H9 (cell line): Measurements from ENCODE around the gene TM7SF3. TPM values are rescaled to one million over a fixed set of nuclear protein-coding genes. Genes with fewer than 3 reads are reported as not detected.

Experiments
- DNase-seq: peaks from one replicate; pipeline ENCODE4 v3.0.0-alpha.2; 2017
- H2AFZ ChIP-seq: one replicate; pipeline ENCODE4 v1.6.1; 2013; ENCODE audit warnings: mild to moderate bottlenecking, low read length, control low read depth, moderate library complexity
- H2AK5ac ChIP-seq: 2 replicates; pipeline ENCODE4 v1.6.1; 2013; ENCODE audit warnings: low read length, control low read depth, mixed read lengths; ENCODE audit not compliant: insufficient read length
- H2BK120ac ChIP-seq: one replicate; pipeline ENCODE4 v1.6.1; 2013; ENCODE audit warnings: low read depth, mild to moderate bottlenecking, low read length, control low read depth, inconsistent platforms; ENCODE audit not compliant: poor library complexity, severe bottlenecking
- H2BK12ac ChIP-seq: 2 replicates; pipeline ENCODE4 v1.6.1; 2013; ENCODE audit warnings: low read length, control low read depth, mixed read lengths, low read depth; ENCODE audit not compliant: insufficient read length
- H2BK15ac ChIP-seq: 2 replicates; pipeline ENCODE4 v1.6.1; 2013; ENCODE audit warnings: low read depth, low read length, control low read depth
- H2BK20ac ChIP-seq: one replicate; pipeline ENCODE4 v1.6.1; 2013; ENCODE audit warnings: low read depth, mild to moderate bottlenecking, low read length, control low read depth, inconsistent platforms; ENCODE audit not compliant: poor library complexity, severe bottlenecking
- H2BK5ac ChIP-seq: 2 replicates; pipeline ENCODE4 v1.6.1; 2013; ENCODE audit warnings: low read length, control low read depth, mixed read lengths; ENCODE audit not compliant: insufficient read length
- H3K14ac ChIP-seq: 2 replicates; pipeline ENCODE4 v1.6.1; 2013; ENCODE audit warnings: low read length, control low read depth; ENCODE audit not compliant: insufficient read depth
- H3K18ac ChIP-seq: 2 replicates; pipeline ENCODE4 v1.6.1; 2013; ENCODE audit warnings: low read depth, mild to moderate bottlenecking, mixed read lengths, low read length, control low read depth; ENCODE audit not compliant: insufficient read length
- H3K23ac ChIP-seq: 2 replicates; pipeline ENCODE4 v1.6.1; 2013; ENCODE audit warnings: low read length, control low read depth, mixed read lengths, low read depth; ENCODE audit not compliant: insufficient read length
- H3K23me2 ChIP-seq: 2 replicates; pipeline ENCODE4 v1.6.1; 2013; ENCODE audit warnings: low read depth, mild to moderate bottlenecking, mixed read lengths, low read length, control low read depth; ENCODE audit not compliant: insufficient read length, poor library complexity, severe bottlenecking
- H3K27ac ChIP-seq: 2 replicates; pipeline ENCODE4 v1.5.1; 2013; ENCODE audit warnings: low read length, control low read depth, mixed read lengths, low read depth; ENCODE audit not compliant: insufficient read length
- H3K27me3 ChIP-seq: 2 replicates; pipeline ENCODE4 v1.6.1; 2013; ENCODE audit warnings: low read length, control low read depth, inconsistent platforms; ENCODE audit not compliant: insufficient read depth
- H3K4ac ChIP-seq: 2 replicates; pipeline ENCODE4 v1.6.1; 2013; ENCODE audit warnings: low read depth, mild to moderate bottlenecking, control low read depth, inconsistent platforms, low read length, moderate library complexity
- H3K4me1 ChIP-seq: 2 replicates; pipeline ENCODE4 v1.6.1; 2013; ENCODE audit warnings: low read length, control low read depth, inconsistent platforms; ENCODE audit not compliant: insufficient read depth
- H3K4me2 ChIP-seq: 2 replicates; pipeline ENCODE4 v1.6.1; 2013; ENCODE audit warnings: low read length, control low read depth, mixed read lengths; ENCODE audit not compliant: insufficient read length, insufficient read depth
- H3K56ac ChIP-seq: 2 replicates; pipeline ENCODE4 v1.6.1; 2013; ENCODE audit warnings: low read depth, mild to moderate bottlenecking, mixed read lengths, low read length, control low read depth; ENCODE audit not compliant: insufficient read length
- H3K79me1 ChIP-seq: 2 replicates; pipeline ENCODE4 v1.6.1; 2013; ENCODE audit warnings: low read depth, mild to moderate bottlenecking, moderate library complexity, low read length, control low read depth, inconsistent platforms; ENCODE audit not compliant: insufficient read depth, poor library complexity, severe bottlenecking
- H3K79me2 ChIP-seq: 2 replicates; pipeline ENCODE4 v1.6.1; 2013; ENCODE audit warnings: low read length, control low read depth, inconsistent platforms; ENCODE audit not compliant: insufficient read depth
- H3K9ac ChIP-seq: 2 replicates; pipeline ENCODE4 v1.6.1; 2013; ENCODE audit warnings: low read length, control low read depth, mixed read lengths; ENCODE audit not compliant: insufficient read length; ENCODE audit errors: extremely low read depth
- H3K9me3 ChIP-seq: one replicate; pipeline ENCODE4 v1.6.1; 2013; ENCODE audit warnings: low read depth, low read length, inconsistent platforms; ENCODE audit not compliant: control insufficient read depth
- H3T11ph ChIP-seq: one replicate; pipeline ENCODE4 v1.6.1; 2013; ENCODE audit warnings: mild to moderate bottlenecking, low read length, control low read depth, inconsistent platforms
- H4K20me1 ChIP-seq: one replicate; pipeline ENCODE4 v1.6.1; 2013; ENCODE audit not compliant: control insufficient read depth, insufficient read length, insufficient read depth
- H4K5ac ChIP-seq: 2 replicates; pipeline ENCODE4 v1.6.1; 2013; ENCODE audit warnings: low read depth, mild to moderate bottlenecking, mixed read lengths, low read length, control low read depth; ENCODE audit not compliant: insufficient read length
- H4K8ac ChIP-seq: replicated peaks from 2 replicates; pipeline ENCODE4 v1.6.1; 2013; ENCODE audit warnings: low read length, control low read depth, mixed read lengths, low read depth; ENCODE audit not compliant: insufficient read length
- H4K91ac ChIP-seq: 2 replicates; pipeline ENCODE4 v1.6.1; 2013; ENCODE audit warnings: low read depth, mild to moderate bottlenecking, moderate library complexity, mixed read lengths, low read length, control low read depth; ENCODE audit not compliant: insufficient read length
- H3K27ac Mint-ChIP-seq, 3 experiments: 2 replicates in 2 of 3; 3 replicates in 1 of 3; pipeline ENCODE4 v1.8.0; 2020 to 2021; ENCODE audit warnings: mixed read lengths in 3 of 3, mild to moderate bottlenecking in 1 of 3, moderate library complexity in 1 of 3
- H3K27me3 Mint-ChIP-seq: 2 replicates; pipeline ENCODE4 v1.8.0; 2021; ENCODE audit warnings: low read depth, mild to moderate bottlenecking, moderate library complexity, mixed read lengths
- H3K36me3 Mint-ChIP-seq, 3 experiments: 2 replicates in 2 of 3; 3 replicates in 1 of 3; pipeline ENCODE4 v1.8.0; 2020 to 2021; ENCODE audit warnings: low read depth in 3 of 3, mixed read lengths in 3 of 3; ENCODE audit not compliant: insufficient read depth in 1 of 3
- H3K4me1 Mint-ChIP-seq, 2 experiments: 2 replicates each; pipeline ENCODE4 v1.8.0; 2020; ENCODE audit warnings: mixed read lengths in 2 of 2
- H3K4me3 Mint-ChIP-seq, 2 experiments: 2 replicates in 1 of 2; 3 replicates in 1 of 2; pipeline ENCODE4 v1.8.0; 2020 to 2021; ENCODE audit warnings: mild to moderate bottlenecking in 2 of 2, mixed read lengths in 2 of 2, moderate library complexity in 1 of 2
- H3K9me3 Mint-ChIP-seq, 2 experiments: 2 replicates in 1 of 2; 3 replicates in 1 of 2; pipeline ENCODE4 v1.8.0; 2020; ENCODE audit warnings: mild to moderate bottlenecking in 2 of 2, mixed read lengths in 2 of 2, moderate library complexity in 1 of 2
- WGBS: extraction: QIAGEN DNeasy Blood & Tissue Kit; methylation state at CpG from one replicate; pipeline ENCODE4 v1.1.7; 2013; ENCODE audit warnings: missing lambda C conversion rate, low lambda C conversion rate, mixed read lengths; ENCODE audit not compliant: insufficient read length; ENCODE audit errors: extremely low coverage; 5-methylcytosine and 5-hydroxymethylcytosine counted together
- total RNA-seq: library from RNA; stranded (reverse); gene quantifications from 2 replicates; pipeline ENCODE4 v1.2.1, GENCODE V29; 2021
- TF ChIP-seq, protein P1 (sequence below): fragments of 200-600 bp; sonication (generic); conservative IDR thresholded peaks from 3 replicates; pipeline ENCODE4 v1.8.0; 2021; ENCODE audit warnings: antibody characterized with exemption, mild to moderate bottlenecking

The TM7SF3 gene
- total RNA-seq, 1 experiment from 2014 or later, result 74.9 TPM

DNA sequence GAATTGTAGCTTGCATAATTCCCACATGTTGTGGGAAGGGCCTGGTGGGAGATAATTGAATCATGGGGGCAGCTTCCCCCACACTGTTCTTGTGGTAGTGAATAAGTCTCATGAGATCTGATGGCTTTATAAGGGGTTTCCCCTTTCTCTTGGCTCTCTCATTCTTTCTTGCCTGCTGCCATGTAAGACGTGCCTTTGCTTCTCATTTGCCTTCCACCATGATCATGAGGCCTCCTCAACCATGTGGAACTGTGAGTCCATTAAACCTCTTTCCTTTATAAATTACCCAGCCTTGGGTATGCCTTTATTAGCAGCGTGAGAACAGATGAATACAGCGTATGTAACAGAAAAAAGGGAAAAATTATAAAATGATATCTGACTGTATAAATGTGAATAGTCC lies 47.1 kb upstream of the TM7SF3 start:
- no peak overlapping the region for H3K4me2 ChIP-seq
- H3K56ac ChIP-seq, result no peak overlapping the region
- no peak overlapping the region for H3K4ac ChIP-seq
- no peak for DNase-seq
- no peak overlapping the region for H2BK12ac ChIP-seq
- H3K36me3 Mint-ChIP-seq, result no peaks in the 10 kb centered on the region
- H3K9ac ChIP-seq, result no peak overlapping the region
- no peak overlapping the region for H2AK5ac ChIP-seq
- H2BK5ac ChIP-seq, result no peak overlapping the region
- no peaks in the 10 kb centered on the region for H3K27me3 Mint-ChIP-seq
- no peak overlapping the region for H3K18ac ChIP-seq
- no peak overlapping the region for H3K23ac ChIP-seq
- no peak overlapping the region for H3K27ac ChIP-seq
- no peak overlapping the region for H2BK120ac ChIP-seq
- no peaks in the 10 kb centered on the region for H3K79me1 ChIP-seq
- H3K9me3 ChIP-seq, result no peaks in the 10 kb centered on the region
- H3K4me1 Mint-ChIP-seq, result no peaks in the 10 kb centered on the region
- H2BK20ac ChIP-seq, result no peak overlapping the region
- H3K4me1 ChIP-seq, result no peaks in the 10 kb centered on the region
- H3K27me3 ChIP-seq, result no peaks in the 10 kb centered on the region
- no peak overlapping the region for H3T11ph ChIP-seq
- H2AFZ ChIP-seq, result no peak overlapping the region
- H3K27ac Mint-ChIP-seq, result no peak overlapping the region
- H3K9me3 Mint-ChIP-seq, result peaks cover 0 to 8% of the 10 kb centered on the region in 2 experiments; a peak in 2 of 5 replicates
- no peaks in the 10 kb centered on the region for H4K20me1 ChIP-seq
- H3K14ac ChIP-seq, result no peak overlapping the region
- no peaks in the 10 kb centered on the region for H3K79me2 ChIP-seq
- H3K4me3 Mint-ChIP-seq, result no peak overlapping the region
- no peak overlapping the region for H4K91ac ChIP-seq
- no CpG with 5 or more reads among the region's 3 CpGs for WGBS
- no peak overlapping the region for H4K5ac ChIP-seq
- no peak overlapping the region for H4K8ac ChIP-seq
- TF ChIP-seq, protein P1, sequence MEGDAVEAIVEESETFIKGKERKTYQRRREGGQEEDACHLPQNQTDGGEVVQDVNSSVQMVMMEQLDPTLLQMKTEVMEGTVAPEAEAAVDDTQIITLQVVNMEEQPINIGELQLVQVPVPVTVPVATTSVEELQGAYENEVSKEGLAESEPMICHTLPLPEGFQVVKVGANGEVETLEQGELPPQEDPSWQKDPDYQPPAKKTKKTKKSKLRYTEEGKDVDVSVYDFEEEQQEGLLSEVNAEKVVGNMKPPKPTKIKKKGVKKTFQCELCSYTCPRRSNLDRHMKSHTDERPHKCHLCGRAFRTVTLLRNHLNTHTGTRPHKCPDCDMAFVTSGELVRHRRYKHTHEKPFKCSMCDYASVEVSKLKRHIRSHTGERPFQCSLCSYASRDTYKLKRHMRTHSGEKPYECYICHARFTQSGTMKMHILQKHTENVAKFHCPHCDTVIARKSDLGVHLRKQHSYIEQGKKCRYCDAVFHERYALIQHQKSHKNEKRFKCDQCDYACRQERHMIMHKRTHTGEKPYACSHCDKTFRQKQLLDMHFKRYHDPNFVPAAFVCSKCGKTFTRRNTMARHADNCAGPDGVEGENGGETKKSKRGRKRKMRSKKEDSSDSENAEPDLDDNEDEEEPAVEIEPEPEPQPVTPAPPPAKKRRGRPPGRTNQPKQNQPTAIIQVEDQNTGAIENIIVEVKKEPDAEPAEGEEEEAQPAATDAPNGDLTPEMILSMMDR, result no peak
- H2BK15ac ChIP-seq, result no peak overlapping the region
- no peaks in the 10 kb centered on the region for H3K23me2 ChIP-seq
